SIG-M5 treated with dmso at 0.1 percent for 504 hours (cell line): ENCODE data around the gene FGFR2.

Experiments used
- DNase-seq: peaks from one replicate; lab custom pipeline; 2025; ENCODE audit not compliant: unreplicated experiment; lab: John Stamatoyannopoulos, UW

Gene FGFR2

DNA sequence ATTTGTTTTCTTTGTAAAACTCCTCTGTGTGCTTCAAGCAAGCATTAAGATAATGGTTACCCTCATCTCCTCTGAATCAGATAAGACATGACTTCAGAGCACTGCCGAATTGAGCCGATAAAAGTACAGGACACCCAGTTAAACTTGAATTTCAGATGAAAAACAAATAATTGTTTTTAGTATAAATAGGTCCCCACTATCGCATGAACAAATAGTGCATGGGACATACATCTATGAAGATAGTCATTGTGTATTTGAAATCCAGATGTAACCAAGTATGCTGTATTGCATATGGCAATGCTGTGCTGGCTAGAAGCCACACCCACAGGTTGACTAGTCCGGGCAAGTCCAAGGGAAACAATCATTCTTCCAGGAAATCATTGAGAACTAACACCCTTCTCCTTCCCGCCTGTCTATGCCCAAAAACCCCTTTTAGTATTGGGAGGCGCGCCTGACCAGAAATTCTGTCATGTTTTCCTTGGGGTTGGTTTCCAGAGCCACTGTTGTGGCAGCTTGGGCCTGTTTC is 12.6 kb upstream of the FGFR2 start:
- no peak for DNase-seq

DNA sequence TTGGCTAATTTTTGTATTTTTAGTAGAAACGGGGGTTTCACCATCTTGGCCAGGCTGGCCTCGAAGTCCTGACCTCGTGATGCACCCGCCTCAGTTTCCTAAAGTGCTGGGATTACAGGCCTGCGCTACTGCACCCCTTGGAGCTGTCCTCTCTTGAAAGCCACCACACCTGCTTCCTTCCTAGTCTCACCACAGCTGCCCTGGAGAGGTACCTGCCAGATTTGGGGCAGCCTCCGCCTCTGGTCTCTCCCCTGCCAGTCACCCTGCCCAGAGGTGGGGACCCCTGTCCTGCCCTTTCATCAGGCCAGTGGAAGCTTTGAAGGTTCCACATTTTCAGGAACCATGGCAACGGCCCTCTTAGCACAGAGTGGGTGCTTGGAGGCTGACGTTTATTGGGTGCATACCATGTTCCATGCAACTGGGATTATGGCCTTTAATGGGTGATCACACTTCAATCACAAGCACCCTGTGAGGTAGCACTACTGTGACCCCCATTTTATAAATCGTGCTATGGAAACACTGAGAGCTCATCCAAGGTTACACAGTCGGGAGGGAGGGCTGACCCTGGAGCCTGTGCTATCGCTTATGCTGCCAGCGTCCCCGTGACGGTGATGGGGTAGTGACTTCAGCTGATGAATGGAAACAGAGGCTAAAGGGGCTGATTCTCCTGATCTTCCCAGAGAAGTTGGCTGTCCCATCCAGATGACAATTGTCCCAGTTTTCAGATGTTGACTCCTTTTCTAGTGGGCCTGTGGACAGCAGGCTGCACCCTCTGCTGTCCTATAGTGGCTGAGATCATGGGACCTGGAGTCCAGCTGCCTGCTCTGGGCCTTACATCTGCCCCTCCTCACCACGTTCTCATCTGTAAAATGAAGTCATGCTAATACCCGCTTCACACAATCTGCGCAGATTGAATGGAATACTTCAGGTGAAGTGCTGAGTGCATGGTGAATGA is 11.5 kb upstream of the FGFR2 start:
- no peak for DNase-seq

DNA sequence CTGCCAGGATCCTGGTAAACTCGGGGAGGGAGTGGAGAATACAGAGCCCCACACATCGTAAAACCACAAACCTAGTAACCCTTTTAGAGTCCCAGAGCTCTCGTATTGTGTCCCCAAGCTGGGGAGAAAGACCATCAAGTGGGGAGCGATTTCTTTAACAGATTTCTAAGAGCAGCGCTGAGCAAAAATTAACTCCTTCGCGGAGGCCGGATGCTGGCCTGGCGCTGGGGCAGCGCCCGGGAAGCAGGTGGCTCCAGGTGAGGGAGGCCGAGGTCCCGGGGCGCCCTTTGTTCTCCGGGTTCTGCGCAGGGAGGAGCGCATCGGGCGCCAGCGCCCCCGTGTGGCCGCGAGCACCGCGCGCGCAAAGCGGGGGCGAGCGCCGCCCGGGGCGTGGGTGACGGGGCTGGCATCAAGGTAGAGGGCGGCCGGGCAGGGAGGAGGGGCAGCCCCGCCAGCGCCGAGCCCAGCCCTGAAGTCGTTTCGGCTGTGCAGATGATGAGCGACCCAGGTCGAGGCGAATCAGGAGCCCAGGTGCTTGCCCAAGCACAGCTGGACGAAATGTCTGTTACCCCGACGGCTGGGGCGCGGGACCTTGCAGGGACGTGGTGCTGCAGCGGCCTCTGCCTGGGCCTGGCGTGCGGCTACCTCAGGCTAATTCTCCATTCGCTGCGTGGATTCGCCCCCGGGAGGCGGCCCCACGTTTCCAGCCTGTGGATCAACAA is 10.4 kb upstream of the FGFR2 start:
- DNase-seq: peak; percentile 4

DNA sequence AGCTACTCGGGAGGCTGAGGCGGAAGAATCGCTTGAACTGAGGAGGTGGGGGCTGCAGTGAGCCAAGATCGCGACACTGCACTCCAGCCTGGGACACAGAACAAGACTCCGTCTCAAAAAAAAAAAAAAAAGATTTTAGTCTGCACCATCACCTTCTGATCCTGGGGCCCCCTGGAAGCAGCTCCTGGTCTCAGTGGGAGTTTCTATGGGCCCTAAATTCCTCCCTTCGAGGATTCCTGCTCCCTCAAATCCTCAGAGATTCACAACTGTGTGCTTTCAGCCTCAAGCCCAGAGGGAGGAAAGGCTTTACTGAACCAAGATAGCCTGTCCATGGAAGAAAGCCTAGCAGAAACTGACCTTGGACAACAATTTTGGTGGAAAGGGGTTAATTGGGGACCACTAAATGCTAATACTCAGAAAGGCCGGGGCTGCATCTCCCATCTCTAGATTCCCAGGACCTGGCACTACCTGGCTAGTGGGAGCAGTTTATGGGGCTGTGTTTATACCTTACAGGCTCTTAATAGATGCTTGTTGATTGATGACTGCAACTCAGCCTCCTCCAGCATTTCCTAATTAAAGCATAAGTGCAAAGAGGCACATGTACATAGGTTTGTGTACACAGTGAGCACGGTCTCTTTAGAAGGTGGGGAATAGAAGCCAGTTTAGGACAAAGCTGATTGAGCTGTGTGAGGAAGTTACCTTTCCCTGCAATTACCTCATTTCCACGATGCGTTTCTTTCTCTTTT is 9.2 kb upstream of the FGFR2 start:
- no peak for DNase-seq

GRCh38 chr10:121605708-121606107 is 7.5 kb upstream of the FGFR2 start:
- DNase-seq: no peak

- DNase-seq: no peak
These were observed 3.2 kb upstream of the FGFR2 start for GRCh38 chr10:121601458-121601857.

DNA sequence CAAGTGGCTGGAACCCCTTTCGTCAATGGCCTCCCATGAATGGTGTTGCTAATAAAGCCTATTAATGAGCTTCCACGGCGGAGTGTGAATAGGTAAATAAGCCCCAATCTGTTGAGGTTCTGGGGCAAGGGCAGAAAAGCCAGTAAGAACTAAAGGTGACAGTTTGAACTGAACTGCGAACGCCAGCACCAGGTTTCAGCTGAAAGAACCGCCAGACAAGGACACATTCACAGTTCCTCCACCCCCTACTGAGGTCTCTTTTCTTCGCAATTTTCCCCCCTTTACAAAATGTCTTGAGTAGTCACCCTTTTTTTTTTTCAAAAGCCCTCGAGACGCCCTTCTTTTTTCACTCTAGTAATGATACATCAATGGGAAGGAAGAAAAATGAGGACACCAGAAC is 2.4 kb upstream of the FGFR2 start:
- DNase-seq: no peak

- DNase-seq: no peak
These were observed 1.7 kb upstream of the FGFR2 start for GRCh38 chr10:121599947-121600346.

DNA sequence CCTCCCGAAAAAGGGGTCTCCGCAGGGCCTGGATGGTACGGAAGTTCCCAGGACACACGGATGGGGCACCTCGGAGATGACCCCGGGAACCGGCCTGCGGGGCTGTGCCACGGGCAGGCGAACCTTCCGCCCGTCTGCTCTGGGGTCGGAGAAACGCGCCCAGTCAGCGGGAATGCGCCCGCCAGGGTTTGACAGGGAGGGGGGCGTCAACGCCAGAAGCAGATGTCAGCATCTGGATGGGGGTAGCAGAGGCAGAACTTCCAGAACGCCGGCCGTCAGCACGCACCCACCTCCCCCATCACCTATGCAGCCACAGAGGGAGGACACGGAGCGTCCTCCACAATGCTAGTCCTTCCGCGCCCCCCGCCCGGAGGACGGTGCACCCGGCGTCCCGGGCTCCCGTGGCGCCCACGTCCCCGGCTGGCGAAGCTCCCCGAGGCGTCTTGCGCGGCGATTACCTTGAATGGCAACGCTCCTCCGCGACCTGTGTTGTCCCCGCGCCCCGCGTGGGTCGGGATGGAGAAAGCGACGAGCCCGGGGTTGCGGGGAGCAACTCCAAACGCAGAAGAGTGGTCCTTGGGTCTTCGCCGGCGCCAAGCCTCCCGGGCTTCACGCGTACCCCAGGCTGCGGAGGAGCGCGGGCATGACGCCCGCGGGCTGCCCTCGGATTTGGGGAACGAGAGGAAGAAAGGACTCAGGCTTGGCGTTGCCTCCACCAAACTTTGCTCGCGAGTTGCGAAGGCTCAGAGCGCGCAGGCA is 561 bp downstream of the FGFR2 start:
- DNase-seq: no peak

DNA sequence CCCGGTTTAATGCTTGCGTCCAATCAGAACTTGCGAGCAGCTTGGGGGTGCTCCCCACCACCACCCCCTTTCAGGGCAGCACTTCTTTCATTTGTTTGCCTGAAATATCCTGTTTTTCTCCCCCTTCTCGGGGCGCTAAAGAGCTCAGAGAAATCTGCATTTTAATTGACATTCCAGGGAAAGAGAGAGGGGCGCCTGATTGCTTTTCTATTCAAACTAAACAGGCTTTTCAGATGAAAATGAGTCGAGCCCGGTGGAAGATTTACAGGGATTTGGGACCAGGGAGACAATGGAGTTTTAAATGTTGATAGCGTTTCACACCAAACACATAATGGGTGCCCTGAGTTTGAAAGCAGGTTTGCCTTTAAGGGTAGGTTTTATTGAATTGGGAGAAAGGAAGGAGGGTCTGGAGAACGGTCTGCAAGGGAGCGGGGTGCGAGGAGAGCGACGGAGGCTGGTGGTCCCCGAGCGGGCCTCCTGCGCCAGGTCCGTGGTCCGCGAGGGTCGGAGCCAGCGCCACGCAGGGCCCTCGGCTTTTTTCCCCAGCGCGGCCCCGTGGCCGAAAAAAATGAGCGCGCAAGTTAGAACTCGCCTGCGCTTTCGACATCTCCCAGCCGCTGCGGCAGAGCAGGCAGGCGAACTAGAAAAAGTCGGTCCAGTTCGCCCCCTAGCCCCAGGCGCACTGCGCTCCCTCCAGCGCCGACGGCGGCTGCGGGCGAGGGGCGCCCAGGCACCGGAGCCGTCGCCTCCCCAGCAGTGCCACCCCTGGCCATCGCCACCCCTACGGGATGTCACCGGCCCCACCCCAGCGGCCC is 1.3 kb downstream of the FGFR2 start:
- no peak for DNase-seq

DNA sequence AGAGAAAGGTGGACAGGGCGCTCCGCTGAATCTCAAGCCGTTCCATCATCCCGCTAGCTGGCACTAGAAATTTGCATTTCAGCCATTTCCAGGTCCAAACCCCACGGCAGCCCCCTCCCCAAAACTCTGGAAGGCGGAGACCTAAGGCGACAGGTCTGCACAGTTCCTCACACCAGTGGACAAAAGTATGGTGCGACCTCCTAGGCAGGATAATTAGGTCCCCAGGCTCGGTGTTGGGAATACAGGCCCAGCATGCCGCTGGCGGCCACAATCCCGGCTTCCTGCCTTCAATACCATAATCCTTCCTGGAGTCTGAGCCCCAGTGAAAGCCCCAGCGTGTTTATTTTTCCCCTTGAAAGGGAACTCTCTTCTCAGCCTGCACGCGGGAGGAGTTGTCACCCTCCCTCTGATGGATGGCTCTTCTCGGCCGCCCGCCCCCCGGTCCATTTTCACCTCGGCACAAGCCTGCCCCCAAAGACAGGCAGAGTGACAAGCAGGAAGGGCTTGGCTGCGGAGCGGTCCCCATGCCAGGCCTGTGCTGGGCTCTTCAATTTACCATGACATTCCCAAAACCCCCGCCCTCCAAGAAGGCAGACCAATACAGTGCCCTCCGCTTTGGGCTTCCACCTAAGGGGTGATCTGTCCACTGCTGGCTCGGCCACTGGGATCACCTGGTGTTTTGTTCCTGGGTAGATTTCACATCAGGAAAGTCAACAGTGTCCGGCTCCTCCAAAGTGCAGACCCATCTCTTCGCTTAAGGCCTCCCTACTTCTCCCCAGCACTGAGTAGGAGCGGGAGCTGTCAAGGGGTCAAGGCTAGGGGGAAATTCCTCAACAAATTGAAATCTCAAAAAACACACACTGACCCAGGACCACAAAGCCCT is 2.2 kb downstream of the FGFR2 start:
- no peak for DNase-seq

GRCh38 chr10:121595351-121595805 is 2.9 kb downstream of the FGFR2 start:
- no peak for DNase-seq

DNA sequence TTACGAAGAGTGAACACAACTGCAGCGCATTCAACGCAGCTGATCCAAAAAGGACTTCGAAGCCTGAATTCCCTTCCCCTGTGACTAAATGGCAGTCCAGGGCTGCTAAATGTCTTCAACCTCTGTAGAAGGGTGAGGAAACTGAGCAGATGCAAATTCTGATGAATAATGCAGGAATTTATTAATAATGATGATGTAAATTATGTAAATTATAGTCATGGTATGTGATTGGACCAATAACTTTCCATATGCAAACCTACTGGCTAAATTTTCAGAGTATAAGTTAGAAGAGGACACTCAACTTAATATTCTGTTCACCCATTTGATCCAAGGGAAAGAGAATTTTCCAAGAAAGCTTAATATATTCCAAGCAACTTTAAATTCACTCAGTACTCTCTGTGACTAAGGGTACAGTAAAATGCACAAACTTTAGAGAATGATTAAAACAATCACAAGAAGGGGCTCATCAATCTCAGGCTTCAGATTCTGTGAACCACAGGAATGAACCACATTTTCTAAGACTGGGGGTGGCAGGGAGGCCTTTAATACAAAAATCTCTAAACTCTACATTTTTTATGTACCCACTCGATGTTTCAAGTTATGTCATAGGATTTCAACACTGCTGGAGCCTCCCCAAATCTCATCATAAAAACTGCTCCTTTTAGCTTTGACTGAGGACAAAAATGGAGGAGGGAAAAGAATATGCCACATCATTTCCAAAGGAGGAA is 3.5 kb downstream of the FGFR2 start:
- DNase-seq: no peak

GRCh38 chr10:121594076-121594475 is 4.2 kb downstream of the FGFR2 start:
- DNase-seq: no peak

DNA sequence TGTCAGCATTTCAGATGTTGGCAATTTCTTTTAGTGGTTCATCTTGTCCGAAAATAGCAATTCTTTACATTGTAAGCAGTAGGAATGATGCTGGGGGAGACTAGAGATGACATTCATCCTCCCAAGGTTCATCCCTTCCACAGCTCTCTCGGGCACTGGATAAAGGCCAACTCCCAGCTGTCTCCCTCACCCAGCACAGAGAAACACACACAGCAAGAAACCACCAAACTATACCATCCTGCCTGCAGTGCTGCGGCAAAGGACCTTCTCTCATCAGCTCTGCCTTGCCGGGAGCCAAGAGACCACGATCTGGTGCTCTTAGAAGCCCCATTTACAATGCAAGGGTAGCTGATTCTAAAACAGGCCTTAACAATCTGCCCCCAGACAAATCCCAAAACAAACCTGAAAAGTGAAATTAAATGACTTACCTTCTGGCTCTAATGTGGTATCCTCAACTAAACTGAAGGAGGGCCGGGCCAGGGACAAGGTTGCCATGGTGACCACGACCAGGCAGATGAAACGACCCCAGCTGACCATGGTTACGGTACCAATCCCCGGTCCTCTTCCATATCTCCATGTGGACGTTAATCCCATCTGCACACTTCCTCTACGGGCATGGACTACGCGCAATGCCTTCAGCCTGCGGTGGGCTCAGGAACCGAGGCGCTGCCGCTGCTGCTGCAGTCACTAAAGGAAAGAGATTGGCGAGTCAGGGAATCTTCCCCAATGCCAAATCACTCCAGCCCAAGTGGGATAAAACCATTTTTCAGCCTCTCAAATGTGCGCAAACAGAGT is 4.8 kb downstream of the FGFR2 start:
- no peak for DNase-seq

- DNase-seq: no peak
These were observed 5.9 kb downstream of the FGFR2 start for GRCh38 chr10:121592155-121592890.

DNA sequence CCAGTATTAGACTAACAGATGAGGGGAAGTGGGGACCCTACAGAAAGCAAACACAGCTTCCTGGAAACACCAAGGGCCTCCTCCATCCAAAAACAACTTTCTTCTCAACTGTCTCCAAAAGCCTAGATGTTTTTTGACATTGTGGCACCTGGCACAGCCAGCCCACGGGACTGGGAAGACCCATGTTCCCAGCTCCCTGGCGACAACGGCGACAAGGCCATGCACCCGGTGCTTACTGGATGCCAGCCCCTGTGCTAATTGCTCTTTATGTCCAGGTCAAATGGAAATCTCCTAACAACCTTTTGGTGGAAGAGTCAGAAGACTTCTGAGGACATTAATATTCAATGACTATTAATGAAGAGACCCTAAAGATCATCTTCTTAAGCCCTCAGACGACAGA is 7.1 kb downstream of the FGFR2 start:
- no peak for DNase-seq
